IPS-18a (cell line): Measurements from ENCODE around the gene AK6.
"Not testable (repeated sequence)": the region's sequence is repeated elsewhere in the genome, so short reads cannot be mapped to it uniquely, and the experiment has no call there.

Experiments
- H3K27ac ChIP-seq: one replicate; pipeline ENCODE4 v1.5.1; 2013; ENCODE audit warnings: low read length
- H3K27me3 ChIP-seq: one replicate; pipeline ENCODE4 v1.6.1; 2013; ENCODE audit warnings: mild to moderate bottlenecking, low read length; ENCODE audit not compliant: control insufficient read depth, insufficient read depth
- H3K36me3 ChIP-seq: one replicate; pipeline ENCODE4 v1.6.1; 2013; ENCODE audit warnings: low read depth, low read length; ENCODE audit not compliant: control insufficient read depth
- H3K4me1 ChIP-seq: one replicate; pipeline ENCODE4 v1.6.1; 2013; ENCODE audit warnings: low read depth, low read length; ENCODE audit not compliant: control insufficient read depth
- H3K4me3 ChIP-seq: one replicate; pipeline ENCODE4 v1.5.1; 2013; ENCODE audit warnings: low read length
- H3K9ac ChIP-seq: one replicate; pipeline ENCODE4 v1.6.1; 2013; ENCODE audit warnings: mild to moderate bottlenecking, low read length, moderate library complexity
- H3K9me3 ChIP-seq: one replicate; pipeline ENCODE4 v1.6.1; 2013; ENCODE audit warnings: low read depth, low read length; ENCODE audit not compliant: control insufficient read depth

Gene AK6

DNA sequence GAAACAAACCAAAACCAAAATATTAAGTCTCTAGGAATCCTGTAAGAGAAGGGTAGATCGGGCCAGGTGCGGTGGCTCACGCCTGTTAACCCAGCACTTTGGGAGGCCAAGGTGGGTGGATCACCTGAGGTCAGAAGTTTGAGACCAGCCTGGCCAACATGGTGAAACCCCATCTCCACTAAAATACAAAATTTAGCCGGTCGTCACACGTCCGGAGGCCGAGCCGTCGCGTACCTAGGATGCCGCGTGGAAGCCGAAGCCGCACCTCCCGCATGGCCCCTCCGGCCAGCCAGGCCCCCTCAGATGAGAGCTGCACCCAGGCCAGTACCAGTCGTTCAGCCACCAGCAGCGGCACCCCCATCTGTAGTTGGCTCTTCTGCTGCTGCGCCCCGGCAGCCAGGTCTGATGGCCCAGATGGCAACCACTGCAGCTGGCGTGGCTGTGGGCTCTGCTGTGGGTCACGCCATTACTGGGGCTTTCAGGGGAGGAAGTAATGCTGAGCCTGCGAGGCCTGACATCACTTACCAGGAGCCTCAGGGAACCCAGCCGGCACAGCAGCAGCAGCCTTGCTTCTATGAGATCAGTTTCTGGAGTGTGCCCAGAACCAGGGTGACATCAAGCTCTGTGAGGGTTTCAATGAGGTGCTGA is 35.5 kb downstream of the AK6 start:
- not testable (repeated sequence) for H3K36me3 ChIP-seq, H3K9me3 ChIP-seq, H3K4me3 ChIP-seq, H3K9ac ChIP-seq, H3K27me3 ChIP-seq, H3K27ac ChIP-seq, H3K4me1 ChIP-seq

DNA sequence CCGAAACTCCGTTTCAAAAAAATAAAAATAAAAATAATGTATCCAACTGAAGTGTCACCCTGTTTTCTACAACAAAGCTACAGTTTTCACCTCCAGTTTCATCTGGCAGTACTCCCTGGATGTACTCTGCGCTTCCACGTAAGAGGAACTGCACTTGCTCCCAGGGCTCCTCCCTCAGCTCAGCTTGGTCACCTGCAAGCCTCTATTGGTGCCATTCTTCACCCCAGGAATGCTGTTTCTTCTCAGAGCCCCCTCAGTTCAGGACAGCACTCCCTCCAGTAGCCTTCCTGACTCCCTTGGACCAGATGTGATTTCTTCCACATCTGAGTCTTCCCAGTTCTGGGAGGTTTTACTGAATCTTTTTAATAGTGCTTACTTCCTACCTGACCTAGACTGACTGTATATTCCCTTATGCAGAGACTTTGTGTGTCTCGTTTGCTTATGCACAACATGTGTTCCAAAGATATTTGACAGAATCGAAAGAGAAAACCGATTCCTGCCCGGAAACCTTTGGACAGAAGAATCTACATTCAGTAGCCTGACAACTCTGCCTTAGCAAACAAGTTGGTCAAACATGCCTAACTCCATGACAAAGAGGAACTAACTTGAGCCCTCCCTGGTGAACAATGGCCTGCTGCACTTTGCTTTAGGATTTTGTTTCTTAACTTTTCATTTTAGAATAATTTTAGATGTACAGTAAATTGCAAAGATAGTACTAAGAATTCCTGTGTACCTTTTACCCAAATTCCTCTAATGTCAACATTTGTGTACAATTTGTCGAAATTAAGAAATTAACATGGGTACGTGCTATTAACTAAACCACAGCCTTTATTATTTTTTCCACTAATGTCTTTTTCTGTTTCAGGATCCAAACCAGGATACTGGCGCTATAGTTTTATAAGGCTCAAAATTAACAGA is 37.5 kb downstream of the AK6 start:
- no peak overlapping the region for H3K27ac ChIP-seq
- peak overlapping the region; percentile 59 for H3K4me3 ChIP-seq
- H3K9ac ChIP-seq, result peak overlapping the region; percentile 40
- no peaks in the 10 kb centered on the region for H3K9me3 ChIP-seq
- no peaks in the 10 kb centered on the region for H3K27me3 ChIP-seq
- H3K4me1 ChIP-seq, result peaks cover 4% of the 10 kb centered on the region
- H3K36me3 ChIP-seq, result no peaks in the 10 kb centered on the region

DNA sequence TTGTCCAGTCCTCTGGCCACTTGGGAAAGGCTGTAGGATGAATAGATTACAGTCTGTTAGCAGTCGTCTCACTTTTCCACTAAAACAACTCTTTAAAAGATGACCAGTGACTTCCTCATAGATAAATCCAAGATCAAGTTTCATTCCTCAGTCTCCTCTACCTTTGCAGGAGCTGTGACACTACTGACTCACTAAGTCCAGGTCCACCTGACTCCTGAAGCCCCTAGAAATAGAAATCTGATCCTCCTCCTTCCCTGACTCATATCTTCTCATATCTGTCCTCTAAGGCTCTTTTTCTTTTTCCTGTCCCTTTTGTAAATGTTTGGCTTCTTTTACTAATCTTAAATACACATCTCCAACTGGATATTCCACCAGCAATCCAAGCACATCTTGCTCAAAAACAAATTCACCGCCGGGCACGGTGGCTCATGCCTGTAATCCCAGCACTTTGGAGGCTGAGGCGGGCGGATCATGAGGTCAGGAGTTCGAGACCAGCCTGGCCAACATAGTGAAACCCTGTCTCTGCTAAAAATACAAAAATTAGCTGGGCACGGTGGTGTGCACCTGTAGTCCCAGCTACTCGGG is 39.3 kb downstream of the AK6 start:
- Histone ChIP-seq H3K4me1 (peaks cover 4% of the 10 kb centered on the region), H3K9ac (no peak overlapping the region), H3K9me3 (no peaks in the 10 kb centered on the region), H3K4me3 (no peak overlapping the region), H3K36me3 (no peaks in the 10 kb centered on the region), H3K27me3 (no peaks in the 10 kb centered on the region), H3K27ac (no peak overlapping the region)

DNA sequence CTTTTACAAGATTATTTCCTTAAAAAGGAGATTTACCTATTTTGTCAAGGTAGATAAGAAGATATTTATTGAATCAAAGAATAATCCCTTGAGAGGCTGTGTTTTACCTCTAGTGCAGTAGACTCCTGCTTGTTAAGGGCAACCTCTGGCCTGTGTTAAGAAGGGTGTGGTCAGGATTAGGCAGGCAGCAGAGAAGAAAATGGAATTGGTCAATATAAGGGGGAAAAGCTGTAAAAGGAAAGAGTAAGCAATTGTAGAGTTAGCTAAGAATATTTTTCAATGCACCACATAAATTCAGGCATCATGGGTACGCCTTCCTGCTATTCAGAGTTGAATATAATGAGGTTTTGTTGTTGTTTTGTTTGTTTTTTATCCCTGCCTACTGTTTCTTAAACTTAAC is 43.0 kb downstream of the AK6 start:
- H3K27me3 ChIP-seq, result no peaks in the 10 kb centered on the region
- no peak overlapping the region for H3K4me3 ChIP-seq
- no peaks in the 10 kb centered on the region for H3K9me3 ChIP-seq
- no peak overlapping the region for H3K27ac ChIP-seq
- no peak overlapping the region for H3K9ac ChIP-seq
- H3K4me1 ChIP-seq, result no peaks in the 10 kb centered on the region
- no peaks in the 10 kb centered on the region for H3K36me3 ChIP-seq

- Histone ChIP-seq H3K27me3 (no peaks in the 10 kb centered on the region), H3K4me1 (no peaks in the 10 kb centered on the region), H3K27ac (no peak overlapping the region), H3K9me3 (no peaks in the 10 kb centered on the region), H3K36me3 (no peaks in the 10 kb centered on the region), H3K4me3 (no peak overlapping the region), H3K9ac (no peak overlapping the region)
Observed at GRCh38 chr5:69317391-69317790, 51.9 kb downstream of the AK6 start.

DNA sequence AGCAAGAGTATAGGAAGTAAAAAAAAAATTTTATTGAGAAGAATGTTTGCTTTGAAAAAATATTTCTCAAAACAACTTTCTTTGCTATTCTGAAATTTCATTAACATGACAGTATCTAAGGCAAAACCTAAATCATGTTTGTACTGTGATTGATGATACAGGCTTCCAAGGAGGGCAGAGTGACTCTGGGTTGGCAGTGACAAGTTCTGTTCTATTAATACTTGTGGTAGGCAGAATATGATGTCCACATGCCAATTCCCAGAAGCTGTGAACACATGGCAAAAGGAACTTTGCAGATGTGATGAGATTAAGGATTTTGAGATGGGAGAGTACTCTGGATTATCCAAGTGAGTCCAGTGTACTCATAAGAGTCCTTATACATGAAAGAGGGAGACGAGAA is 53.3 kb downstream of the AK6 start:
- no peak overlapping the region for H3K4me3 ChIP-seq
- no peaks in the 10 kb centered on the region for H3K9me3 ChIP-seq
- H3K27ac ChIP-seq, result no peak overlapping the region
- H3K36me3 ChIP-seq, result no peaks in the 10 kb centered on the region
- H3K27me3 ChIP-seq, result no peaks in the 10 kb centered on the region
- no peak overlapping the region for H3K9ac ChIP-seq
- no peaks in the 10 kb centered on the region for H3K4me1 ChIP-seq

DNA sequence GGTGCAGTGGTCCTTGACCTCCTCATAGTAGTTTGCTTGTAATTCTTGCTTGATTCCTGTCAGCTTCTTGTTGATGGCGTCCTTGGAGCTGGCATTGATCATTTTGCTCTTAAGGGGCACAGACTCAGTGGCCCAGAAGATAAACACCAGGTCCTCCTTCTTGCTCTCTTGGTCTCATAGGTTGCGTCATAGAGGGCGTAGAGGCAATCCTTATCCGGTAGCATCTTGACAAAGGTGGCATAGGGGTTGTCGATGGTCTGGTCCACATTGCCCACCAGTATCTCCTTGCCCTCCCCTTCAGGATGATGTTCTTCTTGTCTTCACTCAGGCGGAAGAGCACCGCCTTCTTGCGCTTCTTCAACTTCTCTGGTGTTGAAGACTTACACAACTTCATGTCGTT is 55.9 kb downstream of the AK6 start:
- Histone ChIP-seq H3K9ac (no peak overlapping the region), H3K27me3 (no peaks in the 10 kb centered on the region), H3K9me3 (no peaks in the 10 kb centered on the region), H3K27ac (no peak overlapping the region), H3K4me1 (no peaks in the 10 kb centered on the region), H3K4me3 (no peak overlapping the region), H3K36me3 (no peaks in the 10 kb centered on the region)

DNA sequence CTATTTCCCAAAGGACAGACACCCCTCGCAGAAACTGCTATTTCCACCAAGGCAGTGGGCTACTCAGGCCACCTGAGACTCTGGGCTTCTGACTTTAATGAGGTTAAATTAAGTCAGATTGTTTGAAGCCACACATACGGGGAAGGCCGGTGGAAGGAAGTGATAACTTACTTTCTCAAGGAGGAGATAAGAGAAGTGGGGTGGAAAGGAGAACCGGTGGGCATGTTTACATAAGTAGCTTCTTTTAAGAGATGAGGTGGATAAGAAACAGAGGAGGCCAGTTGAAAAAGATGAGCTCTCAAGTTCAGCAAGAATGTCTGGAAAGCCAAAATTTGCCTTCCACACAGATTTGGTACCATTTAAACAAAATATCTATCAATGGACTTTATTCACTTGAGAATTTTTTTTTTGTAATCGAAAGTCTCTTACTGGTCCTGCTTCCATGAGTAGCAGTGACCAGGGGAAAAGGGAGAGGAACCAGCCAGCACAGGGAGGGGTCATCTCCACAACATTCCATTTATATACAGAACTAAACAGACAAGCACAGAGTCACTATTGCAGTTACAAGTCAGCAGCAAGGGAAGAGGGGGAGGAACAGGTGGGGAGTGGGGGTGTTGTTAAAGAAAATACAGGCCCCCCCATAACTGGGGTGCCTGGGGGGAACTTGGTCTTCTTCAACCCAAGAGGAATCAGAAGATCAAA is 56.7 kb downstream of the AK6 start:
- no peak overlapping the region for H3K27ac ChIP-seq
- no peak overlapping the region for H3K9ac ChIP-seq
- H3K27me3 ChIP-seq, result no peaks in the 10 kb centered on the region
- no peaks in the 10 kb centered on the region for H3K4me1 ChIP-seq
- H3K4me3 ChIP-seq, result no peak overlapping the region
- no peaks in the 10 kb centered on the region for H3K36me3 ChIP-seq
- H3K9me3 ChIP-seq, result no peaks in the 10 kb centered on the region

DNA sequence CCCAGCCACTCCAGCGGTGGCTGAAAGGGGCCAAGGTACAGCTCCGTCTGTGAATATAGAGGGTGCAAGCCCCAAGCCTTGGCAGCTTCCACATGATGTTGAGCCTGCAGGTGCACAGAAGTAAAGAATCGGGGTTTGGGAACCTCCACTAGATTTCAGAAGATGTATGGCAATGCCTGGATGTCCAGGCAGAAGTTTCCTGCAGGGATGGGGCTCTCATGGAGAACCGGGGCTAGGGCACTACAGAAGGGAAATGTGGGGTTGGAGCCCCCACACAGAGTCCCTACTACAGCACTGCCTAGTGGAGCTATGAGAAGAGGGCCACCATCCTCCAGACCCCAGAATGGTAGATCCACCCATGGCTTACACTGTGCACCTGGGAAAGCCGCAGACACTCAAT is 59.9 kb downstream of the AK6 start:
- H3K9me3 ChIP-seq, result no peaks in the 10 kb centered on the region
- no peak overlapping the region for H3K9ac ChIP-seq
- no peaks in the 10 kb centered on the region for H3K27me3 ChIP-seq
- H3K36me3 ChIP-seq, result no peaks in the 10 kb centered on the region
- H3K4me1 ChIP-seq, result no peaks in the 10 kb centered on the region
- H3K27ac ChIP-seq, result no peak overlapping the region
- no peak overlapping the region for H3K4me3 ChIP-seq

- H3K4me3 ChIP-seq, result no peak overlapping the region
- H3K27me3 ChIP-seq, result no peaks in the 10 kb centered on the region
- no peak overlapping the region for H3K27ac ChIP-seq
- H3K36me3 ChIP-seq, result no peaks in the 10 kb centered on the region
- no peaks in the 10 kb centered on the region for H3K4me1 ChIP-seq
- no peaks in the 10 kb centered on the region for H3K9me3 ChIP-seq
- no peak overlapping the region for H3K9ac ChIP-seq
Observed at GRCh38 chr5:69308046-69308553, 61.2 kb downstream of the AK6 start.

- Histone ChIP-seq H3K4me3 (no peak overlapping the region), H3K27me3 (no peaks in the 10 kb centered on the region), H3K9me3 (no peaks in the 10 kb centered on the region), H3K4me1 (no peaks in the 10 kb centered on the region), H3K27ac (no peak overlapping the region), H3K36me3 (no peaks in the 10 kb centered on the region), H3K9ac (no peak overlapping the region)
Observed at GRCh38 chr5:69305512-69305911, 63.8 kb downstream of the AK6 start.
